Measurements from ENCODE around the gene YRDC. TPM values are rescaled to one million over a fixed set of nuclear protein-coding genes. Genes with fewer than 3 reads are reported as not detected.

The YRDC gene
- total RNA-seq, 1 donor from 2014 or later, result 9.1 TPM

GRCh38 chr1:37764888-37765441, 43.0 kb downstream of the YRDC start, which contains the start of gene EPHA10:
Gene EPHA10, minus strand, starts transcription at chr1:37765120. Its CDS starts 54 bp downstream, at chr1:37765066.
- H3K27me3 ChIP-seq, result peaks cover 8% of the 10 kb centered on the region
- no peaks in the 10 kb centered on the region for H3K36me3 ChIP-seq
- H3K4me3 ChIP-seq, result no peak within 1 kb of the TSS
- DNase-seq (ENCODE audit: extremely low spot score in 2 of 2), result no peak
- no peak for TF ChIP-seq POLR2AphosphoS5 (IDR thresholded peaks at IDR 0.05; ENCODE audit: insufficient read depth in 1 of 2, low read depth in 1 of 2)
- TF ChIP-seq CTCF (IDR thresholded peaks at IDR 0.05), result no peak
- TF ChIP-seq POLR2A (IDR thresholded peaks at IDR 0.05), result no peak
- H3K27ac ChIP-seq, result no peak within 1 kb of the TSS
- intact Hi-C loops (cut with DNase I), result no loop called here
- no peaks in the 10 kb centered on the region for H3K9me3 ChIP-seq
- peaks cover 3% of the 10 kb centered on the region for H3K4me1 ChIP-seq

- H3K9me3 ChIP-seq, result no peaks in the 10 kb centered on the region
- H3K27ac ChIP-seq, result no peak overlapping the region
- H3K36me3 ChIP-seq, result no peaks in the 10 kb centered on the region
- peaks cover 8% of the 10 kb centered on the region for H3K27me3 ChIP-seq
- intact Hi-C loops (cut with DNase I), result no loop called here
- no peak overlapping the region for H3K4me3 ChIP-seq
- peaks cover 3% of the 10 kb centered on the region for H3K4me1 ChIP-seq
- no peak for DNase-seq (ENCODE audit: extremely low spot score in 2 of 2)
- no peak for TF ChIP-seq CTCF (IDR thresholded peaks at IDR 0.05)
- TF ChIP-seq POLR2AphosphoS5 (IDR thresholded peaks at IDR 0.05; ENCODE audit: insufficient read depth in 1 of 2, low read depth in 1 of 2), result no peak
- TF ChIP-seq POLR2A (IDR thresholded peaks at IDR 0.05), result no peak
Observed at GRCh38 chr1:37764414-37764825, 43.6 kb downstream of the YRDC start.

GRCh38 chr1:37763791-37764413, 44.1 kb downstream of the YRDC start:
- intact Hi-C loops (cut with DNase I), result no loop called here

GRCh38 chr1:37762516-37762915, 45.5 kb downstream of the YRDC start:
- intact Hi-C loops (cut with DNase I), result no loop called here
- Histone ChIP-seq H3K27ac (no peak overlapping the region), H3K4me1 (peaks cover 3% of the 10 kb centered on the region), H3K4me3 (no peak overlapping the region), H3K36me3 (no peaks in the 10 kb centered on the region), H3K27me3 (peaks cover 8% of the 10 kb centered on the region), H3K9me3 (no peaks in the 10 kb centered on the region)
- no peak for DNase-seq (ENCODE audit: extremely low spot score in 2 of 2)
- no peak for TF ChIP-seq POLR2A (IDR thresholded peaks at IDR 0.05)
- TF ChIP-seq POLR2AphosphoS5 (IDR thresholded peaks at IDR 0.05; ENCODE audit: insufficient read depth in 1 of 2, low read depth in 1 of 2), result no peak
- no peak for TF ChIP-seq CTCF (IDR thresholded peaks at IDR 0.05)

More at GRCh38 chr1:37763791-37764413, 44.1 kb downstream of the YRDC start:
- H3K4me1 ChIP-seq, result peaks cover 3% of the 10 kb centered on the region
- no peaks in the 10 kb centered on the region for H3K9me3 ChIP-seq
- no peak overlapping the region for H3K27ac ChIP-seq
- TF ChIP-seq POLR2A (IDR thresholded peaks at IDR 0.05) (no peak), POLR2AphosphoS5 (IDR thresholded peaks at IDR 0.05; ENCODE audit: insufficient read depth in 1 of 2, low read depth in 1 of 2) (no peak), CTCF (IDR thresholded peaks at IDR 0.05) (no peak)
- peaks cover 8% of the 10 kb centered on the region for H3K27me3 ChIP-seq
- no peaks in the 10 kb centered on the region for H3K36me3 ChIP-seq
- H3K4me3 ChIP-seq, result no peak overlapping the region
- DNase-seq (ENCODE audit: extremely low spot score in 2 of 2), result no peak
